Embryonic facial prominence (tissue), 1 donor: Measurements from ENCODE around the gene CTH.
"Not testable (repeated sequence)": the region's sequence is repeated elsewhere in the genome, so short reads cannot be mapped to it uniquely, and the experiment has no call there.

Experiments
- DNase-seq: peaks from one replicate; pipeline ENCODE4 v3.0.0-alpha.2; 2016; ENCODE audit errors: extremely low spot score

The CTH gene

DNA sequence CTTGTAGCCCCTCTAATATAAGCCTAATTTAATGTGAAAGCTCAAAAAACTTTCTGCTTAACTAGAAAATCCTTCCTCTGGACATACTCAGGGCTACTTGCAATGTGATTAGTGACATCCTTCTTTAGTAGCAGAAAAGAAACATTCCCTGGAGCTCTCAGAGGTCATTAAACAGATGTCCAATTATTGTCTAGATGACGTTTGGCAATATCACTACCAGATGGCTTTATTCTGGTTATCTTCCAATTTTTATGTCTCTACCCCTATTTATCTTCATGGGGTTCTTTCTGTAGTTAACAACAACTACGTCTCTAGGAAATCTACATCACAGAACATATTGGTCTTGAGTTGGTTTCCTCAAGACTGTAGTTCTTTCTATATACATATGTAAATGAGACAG, 44.2 kb downstream of the CTH start:
- no peak for DNase-seq

DNA sequence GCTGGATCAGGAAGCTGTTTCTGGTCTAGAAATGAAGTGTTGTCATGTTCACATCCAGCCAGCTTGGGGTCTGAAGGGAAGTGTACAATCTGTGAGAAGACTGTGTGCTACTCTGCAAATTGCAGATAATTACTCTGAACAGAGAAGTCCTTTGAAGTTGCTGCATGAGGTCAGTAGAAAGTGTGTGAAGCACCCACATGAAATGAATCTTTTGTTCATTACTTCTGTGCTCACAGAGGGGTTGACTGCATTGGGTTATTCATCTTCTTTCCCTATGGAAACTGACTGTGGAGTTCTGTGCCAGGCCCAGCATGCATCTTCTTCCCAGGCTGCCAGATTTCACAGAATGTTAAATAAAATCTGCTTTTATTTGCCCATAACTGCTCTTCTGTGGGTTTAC, 47.1 kb downstream of the CTH start:
- no peak for DNase-seq

DNA sequence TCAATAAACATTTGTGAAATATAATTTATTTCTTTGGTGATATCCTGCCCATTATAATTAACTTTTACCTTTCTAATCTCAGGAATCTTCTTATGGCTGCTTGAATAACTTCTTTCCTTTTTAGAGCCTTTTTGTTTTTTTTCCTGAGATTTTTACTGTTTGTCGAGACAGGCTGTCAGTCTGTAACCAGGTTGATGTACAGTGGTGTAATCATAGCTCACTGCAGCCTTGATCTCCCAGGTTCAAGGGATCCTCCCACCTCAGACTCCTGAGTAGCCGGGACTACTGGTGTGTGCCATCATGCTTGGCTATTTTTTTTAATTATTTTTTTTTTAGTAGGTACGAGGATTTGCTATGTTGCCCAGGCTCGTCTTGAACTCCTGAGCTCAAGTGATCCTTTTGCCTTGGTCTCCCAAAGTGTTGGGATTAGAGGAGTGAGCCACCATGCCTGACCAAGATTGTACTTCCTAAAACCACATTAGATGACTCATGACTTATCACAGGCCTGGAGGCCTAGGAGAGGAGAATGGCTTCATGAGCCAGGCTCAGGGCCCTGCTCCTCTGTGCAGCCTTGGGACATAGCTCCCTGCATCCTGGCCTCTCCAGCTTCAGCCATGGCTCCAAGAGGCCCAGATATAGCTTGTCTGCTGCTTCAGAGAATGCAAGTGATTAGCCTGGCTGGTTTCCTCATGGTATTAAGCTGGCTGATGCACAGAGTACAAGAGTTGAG, 48.6 kb downstream of the CTH start:
- DNase-seq = no peak

GRCh38 chr1:70460740-70461713, 50.0 kb downstream of the CTH start:
- DNase-seq = not testable (repeated sequence)

- no peak for DNase-seq
Measured at GRCh38 chr1:70462611-70463010, 51.5 kb downstream of the CTH start.

GRCh38 chr1:70465911-70466310, 54.8 kb downstream of the CTH start:
- no peak for DNase-seq

- no peak for DNase-seq
Measured at GRCh38 chr1:70467531-70467930, 56.5 kb downstream of the CTH start.

- DNase-seq = no peak
Measured at GRCh38 chr1:70468180-70468579, 57.1 kb downstream of the CTH start.

DNA sequence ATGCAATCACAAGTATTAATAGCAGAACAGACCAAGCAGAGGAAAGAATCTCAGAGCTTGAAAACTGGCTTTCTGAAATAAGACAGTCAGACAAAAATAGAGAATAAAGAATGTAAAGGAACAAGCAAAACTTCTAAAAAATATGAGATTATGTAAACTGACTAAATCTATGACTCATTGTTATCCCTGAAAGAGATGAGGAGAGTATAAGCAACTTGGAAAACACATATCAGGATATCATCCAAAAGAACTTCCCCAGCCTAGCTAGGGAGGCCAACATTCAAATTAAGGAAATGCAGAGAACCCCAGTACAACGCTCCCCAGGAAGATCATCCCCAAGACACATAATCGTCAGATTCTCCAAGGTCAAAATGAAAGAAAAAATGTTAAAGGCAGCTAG, 58.1 kb downstream of the CTH start:
- not testable (repeated sequence) for DNase-seq

- DNase-seq = no peak
Measured at GRCh38 chr1:70475023-70475422, 64.0 kb downstream of the CTH start.

- DNase-seq = no peak
Measured at GRCh38 chr1:70477090-70477489, 66.0 kb downstream of the CTH start.

DNA sequence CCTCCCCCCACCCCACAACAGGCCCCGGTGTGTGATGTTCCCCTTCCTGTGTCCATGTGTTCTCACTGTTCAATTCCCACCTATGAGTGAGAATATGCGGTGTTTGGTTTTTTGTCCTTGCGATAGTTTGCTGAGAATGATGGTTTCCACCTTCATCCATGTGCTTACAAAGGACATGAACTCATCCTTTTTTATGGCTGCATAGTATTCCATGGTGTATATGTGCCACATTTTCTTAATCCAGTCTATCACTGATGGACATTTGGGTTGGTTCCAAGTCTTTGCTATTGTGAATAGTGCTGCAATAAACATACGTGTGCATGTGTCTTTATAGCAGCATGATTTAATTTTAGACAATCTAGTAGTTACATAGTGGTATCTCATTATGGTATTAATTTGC, 66.8 kb downstream of the CTH start:
- not testable (repeated sequence) for DNase-seq

GRCh38 chr1:70483342-70483741, 72.3 kb downstream of the CTH start:
- DNase-seq = no peak

DNA sequence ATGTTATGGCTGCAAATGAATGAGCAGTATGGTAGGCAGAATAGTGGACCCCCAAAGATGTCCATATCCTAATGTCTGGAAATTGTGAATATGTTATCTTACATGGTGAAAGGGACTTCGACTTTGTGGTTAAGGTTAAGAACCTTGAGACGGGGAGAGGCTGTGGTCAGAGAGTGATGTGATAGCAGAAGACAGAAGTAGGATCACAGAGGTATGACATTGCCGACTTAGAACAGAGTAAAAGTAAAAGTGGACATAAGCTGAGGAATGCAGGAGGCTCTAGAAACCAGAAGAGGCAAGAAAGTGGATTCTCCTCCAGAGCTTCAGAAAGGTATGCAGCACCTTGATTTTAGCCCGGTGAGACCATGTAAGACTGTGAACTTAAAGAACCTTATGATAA, 74.6 kb downstream of the CTH start:
- DNase-seq = no peak

DNA sequence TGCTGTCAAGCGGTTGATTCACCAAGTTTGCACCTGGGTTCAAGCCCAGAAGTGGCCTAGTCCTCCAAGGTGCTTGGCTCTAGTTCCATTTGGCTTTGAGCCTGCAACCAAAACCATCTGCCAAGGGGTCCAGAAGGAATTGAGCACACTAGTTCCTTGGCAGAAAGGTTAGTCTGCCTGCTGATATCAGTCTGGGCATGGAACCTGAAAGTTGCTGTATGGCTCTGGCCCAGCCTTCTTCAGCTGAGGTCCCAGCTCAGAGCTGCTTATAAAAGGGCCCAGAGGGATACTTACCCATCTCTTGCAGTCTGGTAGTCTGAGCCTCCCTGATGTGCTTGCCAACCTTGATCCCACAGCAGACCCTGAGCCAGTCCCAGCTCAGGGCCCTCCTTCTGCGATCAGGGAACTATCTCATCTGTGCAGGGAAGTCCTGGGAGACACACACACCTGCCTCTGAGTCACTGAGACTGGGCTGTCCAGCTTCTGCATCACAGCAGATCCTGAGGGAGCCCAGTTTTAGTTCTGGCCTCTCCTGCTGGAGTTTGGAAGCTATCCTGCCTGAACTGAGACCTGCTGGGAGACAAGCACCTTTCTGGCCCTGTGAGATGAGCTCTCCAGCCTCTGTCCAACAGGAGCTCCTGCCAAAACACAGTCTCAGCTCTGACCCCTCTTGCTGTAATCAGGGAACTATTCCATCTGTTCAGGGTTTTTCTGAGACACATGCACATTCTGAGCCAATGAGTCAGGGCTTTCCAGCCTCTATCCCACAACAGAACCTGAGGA, 75.8 kb downstream of the CTH start:
- no peak for DNase-seq

DNA sequence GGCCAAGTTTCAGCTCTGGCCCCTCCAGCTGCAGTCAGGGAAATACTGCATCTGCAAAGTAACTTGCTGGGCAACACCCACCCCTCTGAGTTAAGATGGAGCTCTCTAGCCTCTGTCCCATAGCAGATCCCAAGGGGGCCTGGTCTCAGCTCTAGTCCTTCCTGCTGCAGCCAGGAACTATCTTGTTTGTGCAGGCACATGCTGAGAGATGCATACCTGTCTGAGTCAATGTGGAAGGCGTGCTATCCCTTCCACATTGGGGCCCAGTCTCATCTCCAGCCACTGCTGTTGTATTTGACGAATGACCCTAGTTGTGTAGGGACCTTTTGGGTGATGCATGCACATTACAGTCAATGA, 76.4 kb downstream of the CTH start:
- DNase-seq = no peak

DNA sequence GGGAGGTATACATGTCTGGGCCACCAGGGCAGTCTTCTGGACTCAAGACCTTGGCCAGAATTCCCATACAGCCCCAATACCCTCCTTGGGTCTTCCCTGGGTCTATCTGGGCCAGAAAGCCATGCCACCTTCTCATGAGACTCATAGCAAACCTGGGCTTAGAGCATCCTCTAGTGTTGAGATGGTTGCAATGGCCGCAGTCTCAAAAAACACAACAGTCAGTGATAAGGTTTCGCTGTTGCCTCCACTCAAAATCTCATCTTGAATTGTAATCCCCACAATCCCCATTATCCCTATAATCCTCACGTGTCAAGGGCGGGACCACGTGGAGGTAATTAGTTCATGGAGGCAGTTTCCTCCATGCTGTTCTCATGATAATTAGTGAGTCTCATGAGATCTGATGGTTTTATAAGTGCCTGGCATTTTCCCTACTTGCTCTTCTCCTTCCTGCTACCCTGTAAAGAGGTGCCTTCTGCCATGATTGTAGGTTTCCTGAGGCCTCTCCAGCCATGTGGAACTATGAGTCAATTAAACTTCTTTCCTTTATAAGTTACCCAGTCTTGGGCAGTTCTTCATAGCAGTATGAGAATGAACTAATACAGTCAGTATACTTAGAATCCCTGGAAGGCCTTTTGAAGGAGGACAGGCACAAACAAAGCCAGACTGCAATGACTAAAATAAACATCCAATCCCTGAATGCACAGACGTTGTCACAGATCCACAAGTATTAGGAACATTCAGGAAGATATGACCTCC, 77.0 kb downstream of the CTH start:
- no peak for DNase-seq
